Measurements from ENCODE around the gene NFATC2.

DNA sequence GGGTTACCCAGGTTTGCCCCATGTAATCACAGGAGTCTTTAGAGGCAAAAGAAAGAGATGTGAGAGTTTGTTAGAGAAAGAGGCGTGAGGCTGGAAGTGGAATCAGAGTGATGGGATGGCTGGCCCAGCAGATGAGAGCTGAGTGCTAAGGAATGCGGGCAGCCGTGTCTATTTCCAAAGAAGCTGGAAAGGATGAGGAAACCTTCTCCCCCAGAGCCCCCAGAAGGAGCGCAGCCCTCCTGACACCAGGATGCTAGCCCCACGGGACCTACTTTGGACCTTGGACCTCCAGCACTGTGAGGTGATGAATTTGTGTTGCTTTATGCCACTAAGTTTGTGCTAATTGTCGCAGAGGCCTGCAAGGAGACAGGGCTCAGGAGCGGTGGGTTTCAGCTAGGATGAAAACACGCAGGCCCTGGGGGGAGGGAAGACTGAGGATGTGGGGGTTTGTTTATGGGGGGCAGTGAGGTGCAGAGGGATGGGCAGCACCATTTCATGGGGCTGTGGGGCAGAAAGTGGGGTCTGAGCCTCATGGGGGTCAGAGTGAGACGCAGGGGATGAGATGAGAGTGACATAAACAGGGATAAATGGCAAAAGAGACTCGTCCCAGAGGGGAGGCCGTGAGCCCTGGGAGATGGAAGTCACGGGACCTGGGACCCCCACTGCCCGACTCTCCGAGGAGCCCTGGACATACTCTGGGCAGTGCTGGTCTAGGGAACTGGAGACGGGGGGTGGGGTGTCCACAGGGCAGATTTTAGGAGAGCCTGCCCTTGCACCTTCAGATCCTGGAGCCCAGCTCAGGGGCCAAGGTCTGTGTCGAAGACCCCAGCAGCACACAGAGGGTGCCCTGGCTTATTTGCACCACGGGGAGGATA, 160.2 kb downstream of the NFATC2 start:
- TF ChIP-seq SIN3A (IDR thresholded peaks at IDR 0.05; ENCODE audit: low read depth), result no peak
- no peak for TF ChIP-seq POLR2AphosphoS5 (IDR thresholded peaks at IDR 0.05; ENCODE audit: low read depth, low read length)

Measured in HCT116 (cell line).